Testis (tissue), 3 donors: ENCODE data around the gene SEMA5A. TPM values are rescaled to one million over a fixed set of nuclear protein-coding genes. Genes with fewer than 3 reads are reported as not detected.

Source experiments
- DNase-seq: peaks from one replicate; pipeline ENCODE4 v3.0.0-alpha.2; 2019
- H3K27ac ChIP-seq, 2 donors: fragments of 200-600 bp; sonication (generic); one replicate each; pipeline ENCODE4 v1.5.1; 2019
- H3K27me3 ChIP-seq: fragments of 200-600 bp; sonication (generic); one replicate; pipeline ENCODE4 v1.5.1; 2019
- H3K36me3 ChIP-seq: fragments of 200-600 bp; sonication (generic); one replicate; pipeline ENCODE4 v1.5.1; 2017; ENCODE audit warnings: low read depth; ENCODE audit errors: missing control alignments
- H3K4me1 ChIP-seq: fragments of 200-600 bp; sonication (generic); one replicate; pipeline ENCODE4 v1.5.1; 2019
- H3K4me3 ChIP-seq, 2 donors: fragments of 200-600 bp; sonication (generic); one replicate each; pipeline ENCODE4 v1.5.1; 2017 to 2019
- H3K9me3 ChIP-seq: fragments of 200-600 bp; sonication (generic); one replicate; pipeline ENCODE4 v1.5.1; 2017
- POLR2A ChIP-seq: fragments of 450-650 bp; IDR thresholded peaks from one replicate; pipeline ENCODE4 v1.6.1; 2017; ENCODE audit warnings: antibody characterized with exemption, mild to moderate bottlenecking, moderate library complexity
- WGBS, 2 donors: methylation state at CpG; one replicate each; pipeline ENCODE4 v1.1.5; 2018; 5-methylcytosine and 5-hydroxymethylcytosine counted together
- intact Hi-C: fragments of 100-400 bp; cut with DNase I; formaldehyde crosslinking; loops from one replicate; pipeline ENCODE4 v1.15.1; 2023; ENCODE audit warnings: low total_unique reads
- polyA plus RNA-seq: library from polyadenylated mRNA; stranded (reverse); fragments of 350-450 nt; fragmentation: Illumina TruSeq; extraction: RNeasy Lipid Tissue Mini Kit (QIAGEN cat#74804); gene quantifications from one replicate; pipeline ENCODE4 v1.2.3, GENCODE V29; 2014; ENCODE audit warnings: low read depth, low replicate concordance; ENCODE audit not compliant: insufficient read depth
- total RNA-seq, 2 donors: library from RNA; depleted of rRNA; stranded (reverse); fragments of >200 nt; gene quantifications; one replicate each; pipeline ENCODE4 v1.2.3, GENCODE V29; 2016
- TF ChIP-seq, protein P1 (sequence below), 3 experiments: fragments of 450-650 bp in 2 of 3; fragments of 200-600 bp in 1 of 3; sonication (generic) in 1 of 3; IDR thresholded peaks; one replicate each; pipeline ENCODE4 v1.5.1; 2016 to 2019; ENCODE audit warnings: antibody characterized with exemption in 3 of 3, mild to moderate bottlenecking in 2 of 3, moderate library complexity in 1 of 3

The SEMA5A gene
- total and polyA plus RNA-seq, 3 donors from 2014 or later, result 3.4 to 12.8 (median 5.4) TPM

DNA sequence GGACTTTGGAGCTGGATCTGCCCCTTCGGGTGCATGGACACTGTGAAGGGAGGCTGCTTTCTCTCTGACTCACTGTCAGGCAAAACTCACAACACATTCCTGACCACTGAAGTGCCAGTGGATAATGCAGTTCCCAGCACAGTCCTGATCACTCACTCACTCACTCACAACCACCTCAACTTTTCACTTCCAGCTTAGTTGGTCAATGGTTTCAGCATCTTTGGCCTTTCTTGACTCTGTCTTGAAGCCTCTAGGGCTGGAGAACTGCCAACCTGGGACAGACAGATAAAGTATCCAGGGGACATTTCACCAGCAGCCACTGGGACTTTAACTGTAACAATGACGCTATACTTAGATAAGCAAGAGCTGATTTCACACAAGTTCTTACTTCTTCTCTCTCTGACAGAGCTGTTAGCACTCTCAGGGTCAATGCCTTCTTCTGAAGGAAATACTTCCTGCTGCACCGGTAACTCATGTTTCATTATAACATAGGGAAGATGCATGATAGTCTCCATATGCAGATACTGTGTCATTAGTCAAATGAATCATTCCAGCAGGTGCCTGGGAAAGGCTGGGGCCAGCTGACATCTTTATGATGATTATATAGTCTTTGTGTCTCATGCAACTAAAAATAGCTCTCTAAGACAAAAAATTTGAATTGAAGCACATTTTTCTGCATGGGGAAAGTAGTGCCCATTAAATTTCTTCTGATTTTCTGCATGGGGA, 499.0 kb downstream of the SEMA5A start:
- no peaks in the 10 kb centered on the region for H3K4me1 ChIP-seq
- H3K36me3 ChIP-seq, result no peaks in the 10 kb centered on the region
- no peak overlapping the region for H3K27ac ChIP-seq
- no peak overlapping the region for H3K4me3 ChIP-seq
- no peak for TF ChIP-seq POLR2A
- TF ChIP-seq, protein P1, sequence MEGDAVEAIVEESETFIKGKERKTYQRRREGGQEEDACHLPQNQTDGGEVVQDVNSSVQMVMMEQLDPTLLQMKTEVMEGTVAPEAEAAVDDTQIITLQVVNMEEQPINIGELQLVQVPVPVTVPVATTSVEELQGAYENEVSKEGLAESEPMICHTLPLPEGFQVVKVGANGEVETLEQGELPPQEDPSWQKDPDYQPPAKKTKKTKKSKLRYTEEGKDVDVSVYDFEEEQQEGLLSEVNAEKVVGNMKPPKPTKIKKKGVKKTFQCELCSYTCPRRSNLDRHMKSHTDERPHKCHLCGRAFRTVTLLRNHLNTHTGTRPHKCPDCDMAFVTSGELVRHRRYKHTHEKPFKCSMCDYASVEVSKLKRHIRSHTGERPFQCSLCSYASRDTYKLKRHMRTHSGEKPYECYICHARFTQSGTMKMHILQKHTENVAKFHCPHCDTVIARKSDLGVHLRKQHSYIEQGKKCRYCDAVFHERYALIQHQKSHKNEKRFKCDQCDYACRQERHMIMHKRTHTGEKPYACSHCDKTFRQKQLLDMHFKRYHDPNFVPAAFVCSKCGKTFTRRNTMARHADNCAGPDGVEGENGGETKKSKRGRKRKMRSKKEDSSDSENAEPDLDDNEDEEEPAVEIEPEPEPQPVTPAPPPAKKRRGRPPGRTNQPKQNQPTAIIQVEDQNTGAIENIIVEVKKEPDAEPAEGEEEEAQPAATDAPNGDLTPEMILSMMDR (IDR thresholded peaks at IDR 0.05), result no peak
- 61 to 70% methylated on average over 3 of the region's 3 CpGs for WGBS, 2 donors
- DNase-seq, result peak; percentile 88
- no peaks in the 10 kb centered on the region for H3K27me3 ChIP-seq
- H3K9me3 ChIP-seq, result no peaks in the 10 kb centered on the region
- intact Hi-C loops, result no loop called here

GRCh38 chr5:9045946-9046345, 499.9 kb downstream of the SEMA5A start:
- H3K27me3 ChIP-seq, result no peaks in the 10 kb centered on the region
- intact Hi-C loops, result no loop called here
- H3K36me3 ChIP-seq, result no peaks in the 10 kb centered on the region
- H3K4me1 ChIP-seq, result no peaks in the 10 kb centered on the region
- H3K9me3 ChIP-seq, result no peaks in the 10 kb centered on the region
- 69 to 87% methylated on average over 2 of the region's 2 CpGs for WGBS, 2 donors
- no peak for TF ChIP-seq POLR2A
- TF ChIP-seq, protein P1 (IDR thresholded peaks at IDR 0.05), result no peak
- no peak overlapping the region for H3K4me3 ChIP-seq
- no peak for DNase-seq
- no peak overlapping the region for H3K27ac ChIP-seq

GRCh38 chr5:9042241-9042640, 503.6 kb downstream of the SEMA5A start:
- intact Hi-C loops, result no loop called here
- no peak overlapping the region for H3K27ac ChIP-seq
- whole genome bisulfite sequencing, 2 donors, result 83 to 100% methylated on average over 1 of the region's 1 CpG
- TF ChIP-seq POLR2A, result no peak
- TF ChIP-seq, protein P1 (IDR thresholded peaks at IDR 0.05), result no peak
- no peak overlapping the region for H3K4me3 ChIP-seq
- no peak for DNase-seq
- no peaks in the 10 kb centered on the region for H3K36me3 ChIP-seq
- H3K4me1 ChIP-seq, result no peaks in the 10 kb centered on the region
- H3K27me3 ChIP-seq, result no peaks in the 10 kb centered on the region
- no peaks in the 10 kb centered on the region for H3K9me3 ChIP-seq

GRCh38 chr5:9040475-9040874, 505.4 kb downstream of the SEMA5A start:
- Histone ChIP-seq H3K9me3 (no peaks in the 10 kb centered on the region), H3K36me3 (no peaks in the 10 kb centered on the region), H3K4me3 (no peak overlapping the region), H3K27me3 (no peaks in the 10 kb centered on the region), H3K27ac (no peak overlapping the region), H3K4me1 (no peaks in the 10 kb centered on the region)
- intact Hi-C loops, result no loop called here
- DNase-seq, result no peak
- WGBS, 2 donors, result 90 to 94% methylated on average over 2 of the region's 2 CpGs
- TF ChIP-seq, protein P1 (IDR thresholded peaks at IDR 0.05), result no peak
- TF ChIP-seq POLR2A, result no peak

GRCh38 chr5:9037048-9037447, 508.8 kb downstream of the SEMA5A start:
- Histone ChIP-seq H3K27ac (no peak overlapping the region), H3K27me3 (no peaks in the 10 kb centered on the region), H3K9me3 (no peaks in the 10 kb centered on the region), H3K4me1 (no peaks in the 10 kb centered on the region), H3K36me3 (no peaks in the 10 kb centered on the region), H3K4me3 (no peak overlapping the region)
- TF ChIP-seq, protein P1 (IDR thresholded peaks at IDR 0.05), result no peak
- no peak for TF ChIP-seq POLR2A
- WGBS, 2 donors, result 80 to 91% methylated on average over 3 of the region's 3 CpGs
- intact Hi-C loops, result no loop called here
- no peak for DNase-seq
